Dendritic cell treated with granulocyte-macrophage colony-stimulating factor and Interleukin-4, amounts not matched to agents 40 ng/mL and 50 ng/mL, for 4 days (primary cell): Measurements from ENCODE around the gene APOL6.
"Not testable (repeated sequence)": the region's sequence is repeated elsewhere in the genome, so short reads cannot be mapped to it uniquely, and the experiment has no call there.

ENCODE experiments used
- H3K27ac Mint-ChIP-seq: one replicate; pipeline ENCODE4 v1.8.0; 2022; ENCODE audit warnings: mild to moderate bottlenecking, mixed read lengths
- H3K27me3 Mint-ChIP-seq: one replicate; pipeline ENCODE4 v1.8.0; 2022; ENCODE audit warnings: mild to moderate bottlenecking, mixed read lengths
- H3K36me3 Mint-ChIP-seq: one replicate; pipeline ENCODE4 v1.8.0; 2022; ENCODE audit warnings: low read depth, mixed read lengths
- H3K4me1 Mint-ChIP-seq: one replicate; pipeline ENCODE4 v1.8.0; 2022; ENCODE audit warnings: low read depth, mixed read lengths
- H3K4me3 Mint-ChIP-seq: one replicate; pipeline ENCODE4 v1.8.0; 2022; ENCODE audit warnings: mild to moderate bottlenecking, moderate library complexity, mixed read lengths
- H3K9me3 Mint-ChIP-seq: one replicate; pipeline ENCODE4 v1.8.0; 2022; ENCODE audit warnings: mixed read lengths
- intact Hi-C: fragments of 100-400 bp; cut with micrococcal nuclease; formaldehyde crosslinking; loops from one replicate; pipeline ENCODE4 v1.15.0; 2022

Gene APOL6

GRCh38 chr22:35660291-35661127, 12.3 kb downstream of the APOL6 start:
- Mint-ChIP-seq H3K36me3 (peaks cover 60% of the 10 kb centered on the region), H3K27ac (peak overlapping the region; percentile 28), H3K4me3 (no peak overlapping the region), H3K9me3 (no peaks in the 10 kb centered on the region), H3K27me3 (no peaks in the 10 kb centered on the region), H3K4me1 (peaks cover 50% of the 10 kb centered on the region)
- intact Hi-C loops = no loop called here

DNA sequence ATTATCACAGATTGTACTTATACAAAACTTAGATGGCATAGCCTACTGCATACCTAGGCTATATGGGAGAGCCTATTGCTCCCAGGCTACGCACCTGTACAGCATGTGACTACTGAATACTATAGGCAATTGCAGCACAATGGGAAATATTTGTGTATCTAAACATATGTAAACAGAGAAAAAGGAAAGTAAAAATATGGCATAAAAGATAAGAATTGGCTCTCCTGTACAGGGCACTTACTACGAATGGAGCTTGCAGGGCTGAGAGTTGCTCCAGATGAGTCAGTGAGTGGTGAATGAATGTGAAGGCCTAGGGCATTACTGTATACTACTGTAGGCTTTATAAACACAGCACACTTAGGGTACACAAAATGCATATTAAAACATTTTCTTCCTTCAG, 13.2 kb downstream of the APOL6 start:
- intact Hi-C loops = no loop called here

GRCh38 chr22:35662914-35663313, 14.7 kb downstream of the APOL6 start:
- intact Hi-C loops = no loop called here
- peaks cover 44% of the 10 kb centered on the region for H3K4me1 Mint-ChIP-seq
- peaks cover 51% of the 10 kb centered on the region for H3K36me3 Mint-ChIP-seq

More for the DNA sequence above, 13.2 kb downstream of the APOL6 start:
- Mint-ChIP-seq H3K27ac (no peak overlapping the region), H3K36me3 (peaks cover 54% of the 10 kb centered on the region), H3K9me3 (no peaks in the 10 kb centered on the region), H3K4me1 (peaks cover 50% of the 10 kb centered on the region), H3K4me3 (no peak overlapping the region), H3K27me3 (no peaks in the 10 kb centered on the region)

GRCh38 chr22:35663371-35663770, 15.1 kb downstream of the APOL6 start:
- peaks cover 40% of the 10 kb centered on the region for H3K4me1 Mint-ChIP-seq
- peaks cover 51% of the 10 kb centered on the region for H3K36me3 Mint-ChIP-seq
- H3K27ac Mint-ChIP-seq = peak overlapping the region; percentile 60
- intact Hi-C loops = no loop called here
- no peaks in the 10 kb centered on the region for H3K9me3 Mint-ChIP-seq
- H3K27me3 Mint-ChIP-seq = no peaks in the 10 kb centered on the region
- peak overlapping the region; percentile 55 for H3K4me3 Mint-ChIP-seq

More at GRCh38 chr22:35662914-35663313, 14.7 kb downstream of the APOL6 start:
- H3K9me3 Mint-ChIP-seq = no peaks in the 10 kb centered on the region
- no peaks in the 10 kb centered on the region for H3K27me3 Mint-ChIP-seq
- H3K27ac Mint-ChIP-seq = peak overlapping the region; percentile 60
- no peak overlapping the region for H3K4me3 Mint-ChIP-seq

- Mint-ChIP-seq H3K36me3 (peaks cover 34% of the 10 kb centered on the region), H3K27ac (no peak overlapping the region), H3K9me3 (no peaks in the 10 kb centered on the region), H3K4me3 (no peak overlapping the region), H3K27me3 (no peaks in the 10 kb centered on the region), H3K4me1 (peaks cover 29% of the 10 kb centered on the region)
- intact Hi-C loops = no loop called here
These were observed 16.8 kb downstream of the APOL6 start for GRCh38 chr22:35664955-35665587.

DNA sequence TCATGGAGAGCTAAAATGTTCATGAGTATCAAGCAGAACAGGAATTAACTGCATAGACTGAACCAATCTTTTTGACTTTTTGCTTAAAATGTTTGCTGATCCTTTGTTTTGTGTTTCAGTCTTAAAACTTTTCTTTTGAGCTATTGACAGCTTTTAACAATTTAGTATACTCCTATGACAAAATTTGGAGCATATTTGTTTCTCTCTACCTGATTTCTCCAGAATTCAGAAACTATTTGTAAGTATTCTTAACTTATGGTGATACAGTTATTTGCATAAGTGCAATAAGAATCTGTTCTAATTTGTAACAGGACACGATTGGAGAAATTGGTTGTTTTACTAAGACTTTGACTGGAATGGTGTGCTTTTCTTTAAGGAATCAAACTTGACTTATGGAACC, 18.5 kb downstream of the APOL6 start:
- H3K9me3 Mint-ChIP-seq, H3K27ac Mint-ChIP-seq, H3K27me3 Mint-ChIP-seq, H3K4me3 Mint-ChIP-seq, intact Hi-C loops: not testable (repeated sequence)
- Mint-ChIP-seq H3K36me3 (peaks cover 27% of the 10 kb centered on the region), H3K4me1 (peaks cover 14% of the 10 kb centered on the region)

DNA sequence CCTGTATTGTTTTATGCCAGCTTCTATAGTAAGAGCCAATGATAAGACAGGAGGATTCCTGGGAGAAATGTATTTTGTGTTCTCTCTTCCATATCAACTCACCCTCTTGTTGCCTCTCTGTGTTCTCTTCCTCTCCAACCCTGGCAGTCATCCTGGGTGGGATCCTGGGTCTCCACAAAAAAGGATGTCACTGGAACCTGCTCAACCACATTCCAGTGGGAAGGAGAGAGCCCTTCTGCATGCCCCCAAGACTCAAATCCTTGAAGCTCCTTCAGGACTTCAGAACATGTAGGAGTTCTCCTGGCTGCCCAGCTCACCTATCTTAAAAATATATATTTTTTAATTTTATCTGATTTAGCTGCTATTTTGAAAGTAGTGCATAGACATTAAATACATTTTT, 26.1 kb downstream of the APOL6 start:
- Mint-ChIP-seq H3K4me1 (peaks cover 12% of the 10 kb centered on the region), H3K4me3 (no peak overlapping the region), H3K9me3 (peaks cover 18% of the 10 kb centered on the region), H3K36me3 (no peaks in the 10 kb centered on the region), H3K27ac (no peak overlapping the region), H3K27me3 (no peaks in the 10 kb centered on the region)
- intact Hi-C loops = no loop called here

- H3K4me1 Mint-ChIP-seq = peaks cover 18% of the 10 kb centered on the region
- H3K27ac Mint-ChIP-seq, intact Hi-C loops, H3K27me3 Mint-ChIP-seq, H3K36me3 Mint-ChIP-seq, H3K4me3 Mint-ChIP-seq: not testable (repeated sequence)
- H3K9me3 Mint-ChIP-seq = peaks cover 18% of the 10 kb centered on the region
These were observed 27.8 kb downstream of the APOL6 start for GRCh38 chr22:35676065-35676464.

DNA sequence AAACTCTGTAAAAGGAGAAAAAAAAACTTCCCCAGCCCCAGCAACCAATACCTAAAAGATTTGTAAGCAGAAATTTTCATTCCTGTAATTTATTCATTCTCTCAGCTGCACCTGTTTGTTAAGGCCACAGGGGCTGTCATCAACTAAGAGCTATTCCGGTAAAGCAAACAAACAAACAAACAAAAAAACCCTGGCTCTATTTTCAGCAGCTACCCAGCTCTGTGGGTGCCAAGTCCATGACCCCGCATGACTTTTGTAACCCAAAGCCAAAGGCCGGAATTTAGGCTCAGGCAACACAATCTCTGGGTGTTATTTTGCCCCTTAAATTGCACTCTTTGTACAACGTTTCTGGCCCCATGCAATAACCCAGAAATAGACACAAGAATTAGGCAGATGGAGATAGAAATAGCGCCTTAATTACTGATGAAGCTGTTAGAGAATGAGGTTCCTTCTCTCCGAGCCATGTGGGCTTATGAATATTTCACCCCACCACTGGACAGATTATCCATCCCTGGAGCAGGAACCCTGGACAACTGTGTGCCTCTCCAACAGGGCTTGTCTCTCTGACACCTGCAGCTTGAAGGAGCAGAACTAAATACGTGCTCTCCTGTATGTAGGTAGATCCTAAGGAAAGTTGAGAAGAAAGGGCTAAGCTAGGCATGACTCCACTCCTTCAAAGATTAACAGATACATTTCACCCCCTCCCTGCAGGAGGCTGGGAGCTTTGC, 29.4 kb downstream of the APOL6 start:
- Mint-ChIP-seq H3K4me3 (no peak overlapping the region), H3K27me3 (no peaks in the 10 kb centered on the region), H3K36me3 (no peaks in the 10 kb centered on the region), H3K4me1 (peaks cover 18% of the 10 kb centered on the region), H3K27ac (no peak overlapping the region), H3K9me3 (peaks cover 18% of the 10 kb centered on the region)
- intact Hi-C loops = no loop called here

- intact Hi-C loops = no loop called here
- Mint-ChIP-seq H3K4me1 (peaks cover 18% of the 10 kb centered on the region), H3K27me3 (peaks cover 4% of the 10 kb centered on the region), H3K9me3 (peaks cover 18% of the 10 kb centered on the region), H3K27ac (no peak overlapping the region), H3K36me3 (no peaks in the 10 kb centered on the region), H3K4me3 (no peak overlapping the region)
These were observed 30.6 kb downstream of the APOL6 start for GRCh38 chr22:35678836-35679235.

DNA sequence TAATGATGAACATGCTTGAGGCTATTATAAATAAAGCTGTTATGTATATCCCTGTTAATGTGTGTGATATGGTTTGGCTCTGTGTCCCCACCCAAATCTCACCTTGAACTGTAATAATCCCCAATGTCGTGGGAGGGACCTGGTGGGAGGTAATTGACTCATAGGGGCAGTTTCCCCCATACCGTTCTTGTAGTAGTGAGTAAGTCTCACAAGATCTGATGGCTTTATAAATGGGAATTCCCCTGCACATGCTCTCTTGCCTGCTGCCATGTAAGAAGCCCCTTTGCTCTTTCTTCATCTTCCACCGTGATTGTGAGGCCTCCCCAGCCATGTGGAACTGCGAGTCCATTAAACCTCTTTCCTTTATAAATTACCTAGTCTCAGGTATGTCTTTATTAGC, 31.2 kb downstream of the APOL6 start:
- peaks cover 18% of the 10 kb centered on the region for H3K9me3 Mint-ChIP-seq
- H3K36me3 Mint-ChIP-seq, H3K27me3 Mint-ChIP-seq, H3K27ac Mint-ChIP-seq, H3K4me3 Mint-ChIP-seq, intact Hi-C loops: not testable (repeated sequence)
- H3K4me1 Mint-ChIP-seq = peaks cover 18% of the 10 kb centered on the region

DNA sequence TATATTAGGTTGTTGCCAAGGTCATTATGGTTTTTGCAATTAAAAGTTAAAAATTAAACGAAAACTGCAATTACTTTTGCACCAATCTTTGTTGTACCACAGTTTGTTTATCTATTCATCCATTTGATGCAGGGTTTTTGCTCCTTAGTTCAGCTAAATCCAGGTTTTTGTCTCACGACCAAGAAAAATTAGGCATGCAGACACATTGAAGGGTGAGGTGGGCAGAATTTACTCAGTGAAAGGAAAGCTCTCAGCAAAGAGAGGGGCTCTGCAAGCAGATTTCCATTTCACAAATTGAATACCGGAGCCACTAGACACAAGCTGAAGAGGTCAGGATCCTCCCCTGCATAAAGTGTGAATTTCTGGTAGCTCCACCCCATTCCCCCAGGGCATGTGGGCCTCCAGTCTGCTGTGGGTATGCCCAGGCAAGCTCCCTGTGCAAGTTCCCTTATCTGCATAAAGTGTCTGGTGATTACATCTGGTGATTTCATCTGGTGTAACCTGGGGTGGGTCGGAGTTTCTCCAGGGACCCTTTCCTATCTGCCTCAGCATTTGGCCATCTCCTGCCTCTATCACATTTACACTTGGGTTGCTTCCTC, 33.3 kb downstream of the APOL6 start:
- no peaks in the 10 kb centered on the region for H3K9me3 Mint-ChIP-seq
- H3K36me3 Mint-ChIP-seq = no peaks in the 10 kb centered on the region
- H3K4me3 Mint-ChIP-seq = no peak overlapping the region
- H3K27me3 Mint-ChIP-seq = peaks cover 4% of the 10 kb centered on the region
- intact Hi-C loops = no loop called here
- peaks cover 12% of the 10 kb centered on the region for H3K4me1 Mint-ChIP-seq
- H3K27ac Mint-ChIP-seq = no peak overlapping the region

DNA sequence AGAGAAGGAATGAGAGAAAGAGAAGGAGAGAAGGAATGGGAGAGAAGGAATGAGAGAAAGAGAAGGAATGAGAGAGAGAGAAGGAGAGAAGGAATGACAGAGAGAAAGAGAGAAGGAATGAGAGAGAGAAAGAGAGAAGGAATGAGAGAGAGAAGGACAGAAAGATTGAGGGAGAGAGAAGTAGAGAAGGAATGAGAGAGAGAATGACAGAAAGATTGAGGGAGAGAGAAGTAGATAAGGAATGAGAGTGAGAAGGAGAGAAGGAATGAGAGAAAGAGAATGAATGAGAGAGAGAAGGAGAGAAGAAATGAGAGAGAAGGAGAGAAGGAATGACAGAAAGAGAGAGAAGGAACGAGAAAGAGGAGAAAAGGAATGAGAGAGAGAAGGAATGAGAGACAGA, 35.3 kb downstream of the APOL6 start:
- intact Hi-C loops = no loop called here
- H3K4me3 Mint-ChIP-seq = no peak overlapping the region
- peaks cover 12% of the 10 kb centered on the region for H3K4me1 Mint-ChIP-seq
- peaks cover 4% of the 10 kb centered on the region for H3K27me3 Mint-ChIP-seq
- H3K9me3 Mint-ChIP-seq = no peaks in the 10 kb centered on the region
- H3K27ac Mint-ChIP-seq = no peak overlapping the region
- no peaks in the 10 kb centered on the region for H3K36me3 Mint-ChIP-seq

- H3K36me3 Mint-ChIP-seq = no peaks in the 10 kb centered on the region
- intact Hi-C loops = no loop called here
- peaks cover 6% of the 10 kb centered on the region for H3K4me1 Mint-ChIP-seq
- no peaks in the 10 kb centered on the region for H3K9me3 Mint-ChIP-seq
- H3K27ac Mint-ChIP-seq = no peak overlapping the region
- H3K4me3 Mint-ChIP-seq = no peak overlapping the region
- H3K27me3 Mint-ChIP-seq = peaks cover 4% of the 10 kb centered on the region
These were observed 36.0 kb downstream of the APOL6 start for GRCh38 chr22:35684270-35684700.
